ENCODE data around the gene ZNF441. TPM values are rescaled to one million over a fixed set of nuclear protein-coding genes. Genes with fewer than 3 reads are reported as not detected.

The ZNF441 gene
- total RNA-seq, 4 donors from 2014 or later = 8.3 to 20.9 (median 14.8) TPM

GRCh38 chr19:11735375-11735774 is 31.4 kb upstream of the ZNF441 start:
- no peaks in the 10 kb centered on the region for H3K27me3 ChIP-seq
- in situ Hi-C loops (cut with MboI; ENCODE audit: low pct_ligation_motif_present in 1 of 4, low pct_unique_long_range_greater_than_20kb in 1 of 4, low sequenced_read_pairs in 3 of 4) (no loop called here), intact Hi-C loops (cut with DNase I; ENCODE audit: low total_unique reads) (no loop called here)
- no peak for TF ChIP-seq EP300 (IDR thresholded peaks at IDR 0.05; ENCODE audit: low read depth)
- no peak for TF ChIP-seq POLR2AphosphoS5 (IDR thresholded peaks at IDR 0.05)
- no peak for TF ChIP-seq POLR2A (IDR thresholded peaks at IDR 0.05)
- no peak for TF ChIP-seq CTCF (IDR thresholded peaks at IDR 0.05)
- no peak overlapping the region for H3K4me3 ChIP-seq
- no peaks in the 10 kb centered on the region for H3K9me3 ChIP-seq
- H3K4me1 ChIP-seq = peaks cover 0 to 31% (median 17%) of the 10 kb centered on the region in 4 donors
- H3K27ac ChIP-seq = no peak overlapping the region
- peak; percentile 34 for DNase-seq
- H3K36me3 ChIP-seq = peaks cover 0 to 3% (median 0%) of the 10 kb centered on the region in 4 donors
- 75% methylated on average over 1 of the region's 1 CpG; no CpG with 5 or more reads in 1 of the 2 donors for WGBS, 2 donors (ENCODE audit: low coverage in 1 of 2)

- in situ Hi-C loops (cut with MboI; ENCODE audit: low pct_ligation_motif_present in 1 of 4, low pct_unique_long_range_greater_than_20kb in 1 of 4, low sequenced_read_pairs in 3 of 4) = no loop called here
- WGBS, 2 donors (ENCODE audit: low coverage in 1 of 2) = 36 to 42% methylated on average over 2 of the region's 2 CpGs
- DNase-seq = peak; percentile 19
Measured at GRCh38 chr19:11736696-11737095, 30.1 kb upstream of the ZNF441 start.

GRCh38 chr19:11737964-11738745 is 28.6 kb upstream of the ZNF441 start:
- Histone ChIP-seq H3K36me3 (no peaks in the 10 kb centered on the region), H3K9me3 (no peaks in the 10 kb centered on the region), H3K27ac (peak overlapping the region; percentile 93 to 99 (median 96)), H3K4me1 (peaks cover 0 to 31% (median 17%) of the 10 kb centered on the region in 4 donors), H3K27me3 (no peaks in the 10 kb centered on the region), H3K4me3 (peak overlapping the region; percentile 49 to 98 (median 94))
- WGBS, 2 donors (ENCODE audit: low coverage in 1 of 2) = 0% methylated on average over 33 of the region's 52 CpGs; no CpG with 5 or more reads in 1 of the 2 donors
- in situ Hi-C loops (cut with MboI; ENCODE audit: low pct_ligation_motif_present in 1 of 4, low pct_unique_long_range_greater_than_20kb in 1 of 4, low sequenced_read_pairs in 3 of 4) (no loop called here), intact Hi-C loops (cut with DNase I; ENCODE audit: low total_unique reads) (no loop called here)
- peak; percentile 84 for DNase-seq
- TF ChIP-seq CTCF (IDR thresholded peaks at IDR 0.05) (no peak), POLR2A (IDR thresholded peaks at IDR 0.05) (peak; percentile 88), POLR2AphosphoS5 (IDR thresholded peaks at IDR 0.05) (peak; percentile 72 to 93 (median 89)), EP300 (IDR thresholded peaks at IDR 0.05; ENCODE audit: low read depth) (no peak)

More at GRCh38 chr19:11736696-11737095, 30.1 kb upstream of the ZNF441 start:
- H3K27me3 ChIP-seq = no peaks in the 10 kb centered on the region
- H3K4me1 ChIP-seq = peaks cover 0 to 31% (median 17%) of the 10 kb centered on the region in 4 donors
- H3K36me3 ChIP-seq = no peaks in the 10 kb centered on the region
- no peak overlapping the region for H3K27ac ChIP-seq
- no peaks in the 10 kb centered on the region for H3K9me3 ChIP-seq
- no peak overlapping the region for H3K4me3 ChIP-seq
- TF ChIP-seq EP300 (IDR thresholded peaks at IDR 0.05; ENCODE audit: low read depth) = no peak
- no peak for TF ChIP-seq POLR2AphosphoS5 (IDR thresholded peaks at IDR 0.05)
- no peak for TF ChIP-seq CTCF (IDR thresholded peaks at IDR 0.05)
- intact Hi-C loops (cut with DNase I; ENCODE audit: low total_unique reads) = no loop called here

- intact Hi-C loops (cut with DNase I; ENCODE audit: low total_unique reads) (no loop called here), in situ Hi-C loops (cut with MboI; ENCODE audit: low pct_ligation_motif_present in 1 of 4, low pct_unique_long_range_greater_than_20kb in 1 of 4, low sequenced_read_pairs in 3 of 4) (no loop called here)
- peak within 1 kb of the TSS; percentile 93 to 99 (median 96) for H3K27ac ChIP-seq
- no peaks in the 10 kb centered on the region for H3K27me3 ChIP-seq
- peaks cover 0 to 31% (median 17%) of the 10 kb centered on the region in 4 donors for H3K4me1 ChIP-seq
- TF ChIP-seq POLR2A (IDR thresholded peaks at IDR 0.05) (peak; percentile 96), CTCF (IDR thresholded peaks at IDR 0.05) (peak in 1 of 5 experiments; percentile 1), POLR2AphosphoS5 (IDR thresholded peaks at IDR 0.05) (peak; percentile 92 to 97 (median 95)), EP300 (IDR thresholded peaks at IDR 0.05; ENCODE audit: low read depth) (no peak)
- no peaks in the 10 kb centered on the region for H3K36me3 ChIP-seq
- H3K4me3 ChIP-seq = peak within 1 kb of the TSS; percentile 49 to 98 (median 94)
- WGBS, 2 donors (ENCODE audit: low coverage in 1 of 2) = 0% methylated on average over 34 of the region's 35 CpGs; no CpG with 5 or more reads in 1 of the 2 donors
- H3K9me3 ChIP-seq = no peaks in the 10 kb centered on the region
- peak; percentile 100 for DNase-seq
Measured at GRCh38 chr19:11738746-11739620, 27.8 kb upstream of the ZNF441 start, which contains the start of gene ZNF823. Gene ZNF823 (minus strand): TSS chr19:11738946. CDS start chr19:11738819, 127 bp downstream.
